COR-L47 (cell line): ENCODE results near the gene OPA1.

Experiments used
- DNase-seq: peaks from one replicate; lab custom pipeline; 2025; lab: John Stamatoyannopoulos, UW

Gene OPA1

DNA sequence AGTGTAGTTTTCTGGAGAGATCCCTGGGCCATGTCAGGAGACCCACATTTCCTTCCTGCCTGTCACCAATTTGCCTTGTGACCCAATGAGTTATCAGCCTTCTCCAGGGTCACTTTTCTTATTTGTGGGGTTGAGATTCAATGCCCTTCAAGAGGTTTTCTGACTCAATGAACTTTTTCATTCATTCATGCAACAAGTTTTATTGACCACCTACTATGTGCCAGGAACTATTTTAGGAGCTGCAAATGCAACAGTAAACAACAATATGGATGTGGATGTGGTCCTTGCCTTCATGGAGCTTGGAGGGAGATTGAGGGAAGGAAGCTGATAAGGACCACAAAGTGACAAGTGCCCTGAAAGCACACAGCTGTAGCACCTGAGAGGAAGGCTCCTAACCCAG is 142.8 kb downstream of the OPA1 start:
- DNase-seq: no peak

DNA sequence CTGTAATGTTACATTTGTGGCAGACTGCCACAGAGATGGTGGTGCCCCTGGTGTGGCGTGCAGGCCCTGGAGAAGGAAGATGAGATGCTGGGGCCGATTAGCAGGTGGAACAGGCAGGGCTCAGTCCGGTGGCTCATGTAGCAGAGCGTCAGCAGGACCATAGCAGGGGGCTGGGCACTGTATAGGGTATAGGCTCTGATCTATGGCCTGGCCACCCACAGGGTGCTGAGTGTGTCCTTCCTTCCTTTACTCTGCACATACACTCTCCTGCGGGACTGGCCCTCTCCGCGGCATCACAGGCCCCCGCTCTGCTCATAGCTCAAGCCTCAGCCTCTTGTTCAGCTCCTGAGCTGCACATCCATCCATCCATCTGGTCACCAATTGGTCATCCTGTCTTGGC is 143.6 kb downstream of the OPA1 start:
- no peak for DNase-seq

DNA sequence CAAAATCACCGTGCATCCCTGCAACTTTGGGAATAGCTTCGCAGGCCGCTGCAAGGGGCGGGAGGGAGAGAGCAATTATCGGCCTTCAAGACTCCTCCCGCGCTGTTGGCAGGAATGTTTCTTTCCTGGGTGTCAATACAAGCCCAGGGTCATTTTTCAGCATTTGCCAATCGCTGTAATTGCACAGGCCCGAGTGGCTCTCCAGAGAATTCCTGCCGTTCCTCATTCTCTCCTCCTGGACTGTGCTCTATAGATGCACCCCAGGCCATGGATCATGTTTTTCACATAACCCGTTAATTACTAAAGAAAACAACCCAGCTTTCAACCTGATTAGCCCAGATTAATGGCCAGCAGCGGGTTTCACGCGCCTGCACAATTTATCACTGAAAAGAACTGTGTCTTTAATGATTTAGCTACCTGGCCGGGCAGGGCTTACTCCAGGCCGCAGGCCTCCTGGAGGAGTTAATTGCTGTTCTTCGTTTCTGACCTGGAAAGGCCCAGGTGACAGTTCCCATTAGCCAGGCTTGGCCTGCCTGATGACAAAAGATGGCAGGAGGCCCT is 144.3 kb downstream of the OPA1 start:
- peak; percentile 46 for DNase-seq

DNA sequence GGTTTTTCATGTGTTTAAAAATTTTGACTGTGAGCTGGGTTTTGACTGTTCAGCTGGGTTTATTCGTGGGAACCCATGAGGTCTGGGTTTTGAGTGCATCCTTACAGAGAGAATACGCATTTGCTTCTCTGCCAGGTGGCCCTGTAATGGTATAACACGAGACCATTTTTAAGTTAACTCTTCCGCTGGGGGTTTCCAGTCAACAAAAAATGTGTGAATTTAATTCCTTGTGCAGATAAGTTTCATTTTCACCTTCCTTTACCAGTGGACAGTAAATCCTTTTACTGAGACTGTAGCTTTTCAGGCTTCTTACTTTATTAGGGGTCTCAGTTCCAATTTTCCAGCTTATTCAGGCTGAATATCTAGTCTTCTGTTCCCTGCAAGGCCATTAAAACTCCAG is 149.6 kb downstream of the OPA1 start:
- DNase-seq: no peak

DNA sequence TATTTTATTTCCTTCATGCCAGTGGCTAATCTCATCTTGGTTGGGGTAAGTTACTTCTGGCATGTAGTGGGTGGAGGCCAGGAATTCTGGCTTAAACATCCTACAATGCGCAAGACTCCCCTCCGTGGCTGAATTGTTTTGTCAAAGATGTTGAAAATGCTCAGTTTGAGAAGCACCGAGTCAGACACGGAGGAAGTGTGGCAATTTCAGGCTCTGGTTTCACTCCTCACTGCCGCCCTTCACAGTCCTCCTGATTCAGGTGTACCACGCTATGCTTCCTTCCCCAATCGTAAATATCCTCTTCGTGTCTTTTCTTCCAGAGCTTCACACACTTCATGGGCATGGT is 150.7 kb downstream of the OPA1 start:
- no peak for DNase-seq

DNA sequence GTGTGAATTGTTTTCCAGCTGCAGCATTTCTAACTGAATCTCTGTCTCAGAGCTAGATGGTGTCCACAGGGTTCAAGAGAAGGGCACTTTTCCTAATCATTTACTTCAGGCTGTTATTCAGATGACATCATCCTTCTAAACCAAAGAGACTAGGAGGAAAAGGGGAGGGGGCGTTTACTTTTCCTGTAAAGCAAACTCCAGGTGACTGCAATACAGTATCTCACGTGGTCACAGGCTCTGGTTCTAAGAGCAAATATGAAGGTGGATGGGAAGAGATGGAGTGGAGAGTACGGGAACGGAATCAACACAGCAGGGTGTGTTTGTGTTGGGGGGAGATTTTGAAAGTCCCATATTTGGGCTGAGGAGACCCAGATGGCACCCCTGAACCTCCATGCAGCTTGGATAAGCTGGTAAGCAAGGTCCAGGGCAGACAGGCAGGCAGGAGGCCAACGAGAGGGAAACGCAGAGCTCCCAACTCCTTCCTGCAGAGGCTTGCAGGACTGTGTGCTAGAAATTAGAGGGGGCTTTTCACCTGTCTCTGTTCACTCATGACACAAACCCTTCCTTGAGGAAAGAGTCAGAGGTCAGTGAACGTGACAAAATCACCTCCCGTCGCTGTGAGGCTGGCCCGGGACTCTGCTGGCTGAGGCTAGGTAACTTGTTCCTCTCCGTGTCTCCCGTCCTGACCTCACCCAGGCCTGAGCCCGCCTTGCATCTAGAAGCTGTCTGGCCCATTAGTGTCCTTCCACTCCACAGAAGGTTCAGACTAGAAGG is 151.2 kb downstream of the OPA1 start:
- peak; percentile 90 for DNase-seq

DNA sequence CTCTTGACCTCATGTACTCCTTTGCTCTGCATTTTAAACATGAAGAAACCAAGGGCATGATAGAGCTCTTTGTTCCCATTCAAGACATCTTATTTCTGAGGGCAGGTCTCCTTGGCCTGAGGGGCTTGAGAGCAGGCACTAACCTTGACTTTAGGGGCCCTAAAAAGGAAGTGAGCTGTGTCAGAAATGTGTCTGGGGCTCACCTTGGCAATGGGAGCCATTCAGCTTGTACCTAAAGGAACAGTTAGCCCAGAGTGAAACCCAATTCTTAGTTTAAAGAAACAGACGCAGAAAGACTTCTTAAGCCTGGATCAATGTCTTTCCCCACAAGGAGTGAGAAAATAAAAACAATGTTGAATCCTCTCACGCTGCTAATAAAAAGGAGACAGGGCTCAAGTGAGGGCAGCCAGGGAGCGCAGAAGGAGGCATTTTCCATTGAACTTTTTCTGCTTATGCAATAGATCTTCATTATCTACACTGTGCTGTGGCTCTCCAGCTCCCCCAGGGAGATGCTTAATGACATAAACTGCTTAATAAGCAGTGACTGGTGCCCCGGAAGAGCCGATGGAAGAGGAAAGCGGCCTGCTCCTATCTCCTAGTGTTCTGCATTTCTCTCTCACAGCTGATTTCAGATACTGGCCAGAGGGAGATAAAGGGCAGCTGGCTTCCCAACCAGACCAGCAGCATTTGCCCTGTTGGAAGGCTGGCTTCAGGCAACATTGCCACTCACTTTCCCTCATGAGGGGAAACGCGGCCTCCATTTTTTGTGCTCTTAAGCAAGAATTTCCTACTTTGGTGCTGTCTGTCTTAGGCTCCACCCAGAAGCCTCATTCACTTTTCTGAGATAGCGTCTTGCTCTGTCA is 152.0 kb downstream of the OPA1 start:
- peak; percentile 71 for DNase-seq

DNA sequence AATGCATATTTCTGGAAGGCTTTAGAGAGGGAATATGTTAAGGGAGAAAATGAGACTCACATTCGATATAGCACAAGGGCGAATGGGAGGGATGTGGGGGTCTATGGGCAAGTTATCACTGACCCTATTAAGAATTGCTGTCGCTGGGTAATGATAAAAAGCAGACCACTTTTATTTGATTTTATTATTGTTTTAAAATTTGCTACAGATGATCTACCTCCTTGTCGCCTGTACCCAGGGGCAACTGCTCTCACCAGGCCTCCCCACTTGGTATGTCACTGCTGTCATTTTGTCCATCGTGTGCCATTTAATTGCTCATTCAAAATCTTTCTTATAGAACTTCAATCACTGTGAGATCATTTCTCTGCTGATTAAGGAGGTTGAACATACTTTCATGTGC is 153.8 kb downstream of the OPA1 start:
- no peak for DNase-seq
